GM20000 (cell line): ENCODE data around the gene MT1F.

Source experiments
- DNase-seq: peaks from one replicate; pipeline ENCODE4 v3.0.0; 2012; ENCODE audit warnings: low spot score
- TF ChIP-seq, protein P1 (sequence below): IDR thresholded peaks from 2 replicates; pipeline ENCODE4 v1.5.1; 2012; ENCODE audit warnings: mild to moderate bottlenecking, control low read depth; ENCODE audit errors: extremely low read depth, missing control alignments

MT1F gene

DNA sequence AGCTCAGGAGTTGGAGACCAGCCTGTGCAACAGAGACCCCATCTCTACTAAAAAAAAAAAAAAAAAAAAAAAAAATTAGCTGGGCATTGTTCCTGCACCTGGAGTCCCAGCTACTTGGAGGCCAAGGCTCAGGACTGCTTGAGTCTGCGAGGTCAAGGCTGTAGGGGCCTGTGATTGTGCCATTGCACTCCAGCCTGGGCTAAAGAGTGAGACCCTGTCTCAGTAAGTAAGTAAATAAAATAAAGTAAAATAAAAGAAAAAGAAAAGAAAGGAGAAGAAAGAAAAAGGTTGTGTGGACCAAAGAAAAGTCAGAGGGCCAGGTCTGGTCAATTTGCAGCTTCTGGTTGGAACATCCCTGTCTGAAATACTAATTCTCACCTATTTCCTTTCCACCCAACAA lies 42.9 kb downstream of the MT1F start:
- TF ChIP-seq, protein P1, sequence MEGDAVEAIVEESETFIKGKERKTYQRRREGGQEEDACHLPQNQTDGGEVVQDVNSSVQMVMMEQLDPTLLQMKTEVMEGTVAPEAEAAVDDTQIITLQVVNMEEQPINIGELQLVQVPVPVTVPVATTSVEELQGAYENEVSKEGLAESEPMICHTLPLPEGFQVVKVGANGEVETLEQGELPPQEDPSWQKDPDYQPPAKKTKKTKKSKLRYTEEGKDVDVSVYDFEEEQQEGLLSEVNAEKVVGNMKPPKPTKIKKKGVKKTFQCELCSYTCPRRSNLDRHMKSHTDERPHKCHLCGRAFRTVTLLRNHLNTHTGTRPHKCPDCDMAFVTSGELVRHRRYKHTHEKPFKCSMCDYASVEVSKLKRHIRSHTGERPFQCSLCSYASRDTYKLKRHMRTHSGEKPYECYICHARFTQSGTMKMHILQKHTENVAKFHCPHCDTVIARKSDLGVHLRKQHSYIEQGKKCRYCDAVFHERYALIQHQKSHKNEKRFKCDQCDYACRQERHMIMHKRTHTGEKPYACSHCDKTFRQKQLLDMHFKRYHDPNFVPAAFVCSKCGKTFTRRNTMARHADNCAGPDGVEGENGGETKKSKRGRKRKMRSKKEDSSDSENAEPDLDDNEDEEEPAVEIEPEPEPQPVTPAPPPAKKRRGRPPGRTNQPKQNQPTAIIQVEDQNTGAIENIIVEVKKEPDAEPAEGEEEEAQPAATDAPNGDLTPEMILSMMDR = no peak
- no peak for DNase-seq

DNA sequence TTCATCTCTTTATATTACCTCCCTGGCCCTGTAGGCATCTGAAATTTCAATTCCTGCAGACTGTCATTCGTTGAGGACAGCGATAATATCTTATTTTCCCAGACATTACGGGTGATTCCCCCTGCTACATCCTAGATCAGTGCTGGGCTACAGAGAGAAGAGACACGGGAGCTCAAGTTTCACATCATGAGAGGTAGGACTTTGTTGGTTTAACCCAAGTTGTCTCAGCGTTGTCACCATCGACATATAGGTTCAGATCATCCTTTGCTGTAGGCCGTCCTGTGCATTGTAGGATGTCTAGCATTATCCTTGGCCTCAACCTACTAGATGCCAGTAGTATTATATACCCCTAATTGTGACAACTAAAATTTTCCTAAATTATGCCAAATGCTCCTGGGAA lies 43.8 kb downstream of the MT1F start:
- TF ChIP-seq, protein P1 = no peak
- no peak for DNase-seq

DNA sequence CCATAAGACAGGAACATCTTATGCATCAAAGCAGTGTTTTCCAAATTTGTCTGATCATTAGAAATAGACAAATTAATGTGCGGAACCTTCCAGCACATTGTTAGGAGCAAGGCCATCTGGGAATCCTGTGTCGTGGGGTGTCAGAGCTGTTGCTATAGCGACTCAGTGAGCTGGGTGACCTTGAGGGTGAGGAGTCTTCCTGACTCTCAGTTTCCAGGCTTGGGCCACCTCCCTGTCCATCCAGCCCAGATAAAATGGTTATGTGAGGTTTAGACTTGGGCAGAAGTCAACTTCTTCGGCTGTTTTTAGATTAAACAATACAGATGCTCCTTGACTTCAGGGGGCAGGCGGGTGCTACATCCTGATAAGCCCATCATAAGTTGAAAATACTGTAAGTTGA lies 45.1 kb downstream of the MT1F start:
- TF ChIP-seq, protein P1 = no peak

More for the DNA sequence above, 45.1 kb downstream of the MT1F start:
- no peak for DNase-seq
